GM12878 (cell line): Measurements from ENCODE around the gene DBN1. TPM values are rescaled to one million over a fixed set of nuclear protein-coding genes. Genes with fewer than 3 reads are reported as not detected.

Source experiments
- ASH2L ChIP-seq: fragments of 300-600, 200-600 bp; sonication (generic); IDR thresholded peaks from 2 replicates; pipeline ENCODE4 v1.6.1; 2017; ENCODE audit warnings: low read depth, mild to moderate bottlenecking, borderline replicate concordance
- BMI1 ChIP-seq: fragments of 450-650 bp; IDR thresholded peaks from 2 replicates; pipeline ENCODE4 v1.6.1; 2016; ENCODE audit warnings: mild to moderate bottlenecking, moderate library complexity, borderline replicate concordance
- CBFB ChIP-seq: IDR thresholded peaks from 2 replicates; pipeline ENCODE4 v1.6.1; 2016; ENCODE audit warnings: antibody characterized with exemption, low read depth
- CBX3 ChIP-seq: fragments of 200-600 bp; sonication (generic); IDR thresholded peaks from 2 replicates; pipeline ENCODE4 v1.6.1; 2016; ENCODE audit warnings: low read depth, borderline replicate concordance
- ESRRA ChIP-seq: IDR thresholded peaks from 2 replicates; pipeline ENCODE4 v1.6.1; 2012; ENCODE audit warnings: mild to moderate bottlenecking, low read length, improper control_type of control experiment
- FOXM1 ChIP-seq: IDR thresholded peaks from 2 replicates; pipeline ENCODE4 v1.6.1; 2012; ENCODE audit warnings: low read depth, mild to moderate bottlenecking, inconsistent platforms, low read length, moderate library complexity
- HDAC6 ChIP-seq: fragments of 200-600 bp; sonication (generic); IDR thresholded peaks from one replicate; pipeline ENCODE4 v1.8.0; 2017; ENCODE audit warnings: antibody characterized with exemption; ENCODE audit not compliant: unreplicated experiment
- HDGF ChIP-seq: fragments of 450-650 bp; IDR thresholded peaks from 2 replicates; pipeline ENCODE4 v1.6.1; 2016; ENCODE audit warnings: antibody characterized with exemption
- IRF3 ChIP-seq: fragments of 450-650 bp; IDR thresholded peaks from 2 replicates; pipeline ENCODE4 v1.6.1; 2014; ENCODE audit warnings: mild to moderate bottlenecking
- IRF5 ChIP-seq: fragments of 450-650 bp; IDR thresholded peaks from 2 replicates; pipeline ENCODE4 v1.6.1; 2017; ENCODE audit warnings: borderline replicate concordance
- MXI1 ChIP-seq: fragments of 150-350 bp; IDR thresholded peaks from 2 replicates; pipeline ENCODE4 v1.6.1; 2011; ENCODE audit warnings: low read depth, mild to moderate bottlenecking, inconsistent platforms, low read length, improper control_type of control experiment
- PRDM15 ChIP-seq: fragments of 450-650 bp; formaldehyde crosslinking; IDR thresholded peaks from 2 replicates; pipeline ENCODE4 v1.4.0; 2020; ENCODE audit warnings: mild to moderate bottlenecking, moderate library complexity
- RAD51 ChIP-seq: fragments of 450-650 bp; IDR thresholded peaks from 2 replicates; pipeline ENCODE4 v1.6.1; 2016; ENCODE audit warnings: moderate library complexity, mild to moderate bottlenecking, inconsistent platforms
- SIN3A ChIP-seq: IDR thresholded peaks from 2 replicates; pipeline ENCODE4 v1.6.1; 2012; ENCODE audit warnings: low read depth, low read length, improper control_type of control experiment
- SKIL ChIP-seq: fragments of 450-650 bp; IDR thresholded peaks from 2 replicates; pipeline ENCODE4 v1.6.1; 2017; ENCODE audit warnings: mild to moderate bottlenecking, low read depth, inconsistent platforms; ENCODE audit not compliant: poor library complexity, severe bottlenecking
- SMAD1 ChIP-seq: fragments of 450-650 bp; IDR thresholded peaks from 2 replicates; pipeline ENCODE4 v1.6.1; 2018; ENCODE audit warnings: mild to moderate bottlenecking, low read depth; ENCODE audit not compliant: partially characterized antibody
- SMARCA5 ChIP-seq: fragments of 450-650 bp; IDR thresholded peaks from 2 replicates; pipeline ENCODE4 v1.6.1; 2017; ENCODE audit warnings: mild to moderate bottlenecking
- SMC3 ChIP-seq: IDR thresholded peaks from 2 replicates; pipeline ENCODE4 v1.6.1; 2011; ENCODE audit warnings: low read length, improper control_type of control experiment, borderline replicate concordance
- USF1 ChIP-seq: IDR thresholded peaks from 2 replicates; pipeline ENCODE4 v1.6.1; 2011; ENCODE audit warnings: borderline replicate concordance, low read depth, mild to moderate bottlenecking, moderate library complexity, mixed read lengths, low read length; ENCODE audit not compliant: insufficient read depth; ENCODE audit errors: extremely low read length
- ZNF24 ChIP-seq: fragments of 450-650 bp; IDR thresholded peaks from 2 replicates; pipeline ENCODE4 v1.6.1; 2017; ENCODE audit warnings: antibody characterized with exemption, mild to moderate bottlenecking
- ZZZ3 ChIP-seq: IDR thresholded peaks from 2 replicates; pipeline ENCODE4 v1.6.1; 2011; ENCODE audit warnings: low read depth; ENCODE audit not compliant: control insufficient read depth, insufficient read length
- polyA plus RNA-seq, 11 experiments: library from polyadenylated mRNA; depleted of rRNA in 4 of 11; unstranded in 6 of 11; stranded (reverse) in 5 of 11; fragments of >200 nt; fragmentation: Nextera tagmentation in 4 of 11; fragmentation: Illumina TruSeq in 1 of 11; extraction: Ambion mirVana in 4 of 11; extraction: Trizol in 1 of 11; gene quantifications; 1 replicate in 1 of 11; 2 replicates in 10 of 11; pipeline versions ENCODE4 v1.2.1 to v1.2.3, GENCODE V29; 2011 to 2016; ENCODE audit warnings: inconsistent platforms in 2 of 11, missing spikeins in 2 of 11, low read depth in 1 of 11
- total RNA-seq, 4 experiments: library from RNA; depleted of rRNA in 3 of 4; stranded (reverse); fragments of >200 nt in 3 of 4; fragmentation: Illumina TruSeq in 1 of 4; extraction: Trizol in 1 of 4; gene quantifications; 2 replicates each; pipeline versions ENCODE4 v1.2.1 to v1.2.3, GENCODE V29; 2013 to 2021

Gene DBN1
- total and polyA plus RNA-seq, 10 of the 15 experiments (the other 5 are each of a cell fraction or from before 2014, with no cell fraction given): 0.18 to 81.0 (median 27.9) TPM

GRCh38 chr5:177501874-177502678 lies 28.6 kb upstream of the DBN1 start (continued):
- TF ChIP-seq USF1 (no peak), CBX3 (no peak), FOXM1 (no peak), SIN3A (no peak), PRDM15 (CRISPR knock-in tag) (no peak), CBFB (no peak; the same call in 1 of the 2 replicates), ZNF24 (0 out of 2 replicates have a peak, but pooled peaks have one; percentile 5), HDGF (no peak; the same call in 1 of the 2 replicates), IRF5 (no peak; the same call in 1 of the 2 replicates), SMARCA5 (no peak), ZZZ3 (no peak), RAD51 (peak; percentile 37; the same call in 1 of the 2 replicates), HDAC6 (no peak), IRF3 (no peak), SKIL (peak; percentile 68), SMC3 (no peak), MXI1 (peak; percentile 68), ASH2L (no peak), SMAD1 (peak; percentile 77), BMI1 (peak; percentile 87; the same call in 1 of the 2 replicates), ESRRA (no peak)
